ENCODE data around the gene MEGF8.

The MEGF8 gene

GRCh38 chr19:42348211-42348610 is 22.8 kb downstream of the MEGF8 start:
- Histone ChIP-seq H3K27ac (replicated peaks) (no peak overlapping the region), H3K4me3 (replicated peaks; ENCODE audit: insufficient read depth, low read length) (no peak overlapping the region), H3K27me3 (ENCODE audit: insufficient read depth, poor library complexity, severe bottlenecking) (no peaks in the 10 kb centered on the region)
- TF ChIP-seq GABPA (IDR thresholded peaks at IDR 0.05; ENCODE audit: low read depth) (no peak), CTCF (IDR thresholded peaks at IDR 0.05; ENCODE audit: insufficient read depth, low read length) (no peak), REST (IDR thresholded peaks at IDR 0.05; ENCODE audit: insufficient replicate concordance, low read depth) (no peak), SPI1 (IDR thresholded peaks at IDR 0.05; ENCODE audit: borderline replicate concordance, low read depth) (no peak), POLR2AphosphoS5 (IDR thresholded peaks at IDR 0.05; ENCODE audit: low read depth) (no peak)
- DNase-seq (ENCODE audit: low read depth in 1 of 2, low spot score in 1 of 2) = no peak

- DNase-seq (ENCODE audit: low read depth in 1 of 2, low spot score in 1 of 2) = no peak
- H3K27ac ChIP-seq (replicated peaks) = no peak overlapping the region
- no peaks in the 10 kb centered on the region for H3K27me3 ChIP-seq (ENCODE audit: insufficient read depth, poor library complexity, severe bottlenecking)
- TF ChIP-seq POLR2AphosphoS5 (IDR thresholded peaks at IDR 0.05; ENCODE audit: low read depth) (no peak), REST (IDR thresholded peaks at IDR 0.05; ENCODE audit: insufficient replicate concordance, low read depth) (no peak), SPI1 (IDR thresholded peaks at IDR 0.05; ENCODE audit: borderline replicate concordance, low read depth) (no peak), GABPA (IDR thresholded peaks at IDR 0.05; ENCODE audit: low read depth) (no peak), CTCF (IDR thresholded peaks at IDR 0.05; ENCODE audit: insufficient read depth, low read length) (no peak)
- no peak overlapping the region for H3K4me3 ChIP-seq (replicated peaks; ENCODE audit: insufficient read depth, low read length)
Observed at GRCh38 chr19:42349378-42350107, 24.1 kb downstream of the MEGF8 start.

GRCh38 chr19:42350417-42350816 is 25.0 kb downstream of the MEGF8 start:
- Histone ChIP-seq H3K27me3 (ENCODE audit: insufficient read depth, poor library complexity, severe bottlenecking) (no peaks in the 10 kb centered on the region), H3K27ac (replicated peaks) (no peak overlapping the region), H3K4me3 (replicated peaks; ENCODE audit: insufficient read depth, low read length) (no peak overlapping the region)
- DNase-seq (ENCODE audit: low read depth in 1 of 2, low spot score in 1 of 2) = no peak
- no peak for TF ChIP-seq SPI1 (IDR thresholded peaks at IDR 0.05; ENCODE audit: borderline replicate concordance, low read depth)
- no peak for TF ChIP-seq REST (IDR thresholded peaks at IDR 0.05; ENCODE audit: insufficient replicate concordance, low read depth)
- no peak for TF ChIP-seq CTCF (IDR thresholded peaks at IDR 0.05; ENCODE audit: insufficient read depth, low read length)
- no peak for TF ChIP-seq POLR2AphosphoS5 (IDR thresholded peaks at IDR 0.05; ENCODE audit: low read depth)
- no peak for TF ChIP-seq GABPA (IDR thresholded peaks at IDR 0.05; ENCODE audit: low read depth)

Data from HL-60 (cell line).